ENCODE measurements around the gene GOLPH3.

- TF ChIP-seq, protein P1, sequence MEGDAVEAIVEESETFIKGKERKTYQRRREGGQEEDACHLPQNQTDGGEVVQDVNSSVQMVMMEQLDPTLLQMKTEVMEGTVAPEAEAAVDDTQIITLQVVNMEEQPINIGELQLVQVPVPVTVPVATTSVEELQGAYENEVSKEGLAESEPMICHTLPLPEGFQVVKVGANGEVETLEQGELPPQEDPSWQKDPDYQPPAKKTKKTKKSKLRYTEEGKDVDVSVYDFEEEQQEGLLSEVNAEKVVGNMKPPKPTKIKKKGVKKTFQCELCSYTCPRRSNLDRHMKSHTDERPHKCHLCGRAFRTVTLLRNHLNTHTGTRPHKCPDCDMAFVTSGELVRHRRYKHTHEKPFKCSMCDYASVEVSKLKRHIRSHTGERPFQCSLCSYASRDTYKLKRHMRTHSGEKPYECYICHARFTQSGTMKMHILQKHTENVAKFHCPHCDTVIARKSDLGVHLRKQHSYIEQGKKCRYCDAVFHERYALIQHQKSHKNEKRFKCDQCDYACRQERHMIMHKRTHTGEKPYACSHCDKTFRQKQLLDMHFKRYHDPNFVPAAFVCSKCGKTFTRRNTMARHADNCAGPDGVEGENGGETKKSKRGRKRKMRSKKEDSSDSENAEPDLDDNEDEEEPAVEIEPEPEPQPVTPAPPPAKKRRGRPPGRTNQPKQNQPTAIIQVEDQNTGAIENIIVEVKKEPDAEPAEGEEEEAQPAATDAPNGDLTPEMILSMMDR (IDR thresholded peaks at IDR 0.05), result no peak
- TF ChIP-seq EZH2 (IDR thresholded peaks at IDR 0.05), result no peak
These were observed 71.7 kb downstream of the GOLPH3 start for GRCh38 chr5:32102254-32102986.
